ENCODE measurements around the gene BEX2. TPM values are rescaled to one million over a fixed set of nuclear protein-coding genes. Genes with fewer than 3 reads are reported as not detected.

BEX2 gene
- 7.1 to 12.0 TPM (median 9.3 TPM) in 5 replicates for total RNA-seq (2022; extraction: Qiagen RNA extraction)

DNA sequence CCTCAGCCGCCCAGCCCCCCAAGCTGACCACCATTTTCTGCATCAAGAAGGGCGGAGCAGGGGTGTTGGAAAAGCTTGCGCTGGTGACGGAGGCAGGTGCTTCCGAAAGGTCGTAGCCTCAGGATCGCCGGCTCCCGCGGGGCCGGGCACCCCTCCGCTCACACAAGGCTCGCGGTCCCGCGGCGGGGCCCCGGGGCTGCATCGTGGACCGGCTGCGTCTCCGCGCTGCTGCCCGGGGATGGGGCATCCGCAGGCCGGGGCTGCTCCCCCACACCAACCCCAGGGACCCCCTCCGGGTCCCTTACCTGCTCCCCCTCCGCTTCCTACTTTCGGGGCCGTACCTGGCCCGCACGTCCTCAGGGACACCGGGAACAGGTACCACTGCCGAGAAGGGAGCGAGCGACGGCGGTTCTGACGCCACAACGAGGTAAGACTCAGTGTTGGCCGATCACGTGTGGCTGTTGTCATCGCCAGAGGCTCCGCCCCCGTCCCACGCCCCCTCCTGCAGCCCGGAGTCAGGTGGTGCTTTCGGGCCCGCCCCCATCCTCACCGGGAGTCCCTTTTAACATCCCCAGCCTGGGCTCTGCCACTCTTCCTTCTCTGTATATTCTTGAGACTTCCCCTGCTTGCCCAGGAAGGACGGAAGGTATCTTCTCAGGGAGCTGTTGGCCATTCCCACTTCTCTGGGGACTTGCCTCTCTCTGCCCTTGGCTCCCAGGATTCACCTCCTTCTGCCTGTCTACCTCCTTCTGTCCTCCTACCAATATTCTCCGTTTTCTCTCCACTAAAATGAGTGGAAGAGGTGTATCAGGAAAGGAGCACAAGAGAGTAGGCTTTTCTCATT is at the start of gene BEX2:
TSS of gene BEX2 (minus strand) at position 436 of the 844 bp plus-strand sequence. CDS start 1,014 bp downstream, outside the sequence.

DNA sequence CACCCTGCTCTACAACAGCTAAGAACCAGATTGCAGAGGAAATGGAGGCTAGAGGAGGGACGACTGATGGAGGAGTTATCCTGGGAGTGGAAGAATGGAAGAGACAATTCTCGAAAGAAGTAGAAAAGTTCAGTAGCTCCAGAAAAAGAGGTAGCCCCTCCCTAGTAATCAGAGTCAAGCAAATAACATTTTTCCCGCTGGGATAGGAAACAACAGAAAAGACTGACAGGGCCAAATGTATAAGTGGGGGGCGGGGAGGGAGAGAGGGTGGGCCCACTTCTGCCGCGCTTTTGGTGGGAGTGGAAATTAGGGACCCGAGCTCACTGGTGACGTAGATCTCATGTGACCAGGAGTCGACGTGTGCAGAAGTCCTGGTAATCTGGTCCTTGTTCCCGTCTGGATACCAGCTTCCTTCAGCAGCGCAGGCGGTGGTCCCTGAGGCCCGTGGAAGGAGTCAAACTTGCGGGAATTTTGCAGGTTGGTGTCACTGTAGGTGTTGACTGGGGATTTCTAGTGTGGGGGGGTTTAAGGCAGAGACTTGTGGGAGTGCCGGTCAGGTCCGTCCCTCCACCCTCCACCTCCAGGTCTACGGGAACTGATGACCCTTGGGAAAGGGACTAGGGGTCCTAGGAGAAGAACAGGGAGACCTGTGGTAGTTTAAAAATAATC is 45.5 kb upstream of the BEX2 start, which contains the start of gene TCEAL9:
TSS of gene TCEAL9 (plus strand) at position 377 of the 669 bp plus-strand sequence. CDS start 1,179 bp downstream, outside the sequence.

DNA sequence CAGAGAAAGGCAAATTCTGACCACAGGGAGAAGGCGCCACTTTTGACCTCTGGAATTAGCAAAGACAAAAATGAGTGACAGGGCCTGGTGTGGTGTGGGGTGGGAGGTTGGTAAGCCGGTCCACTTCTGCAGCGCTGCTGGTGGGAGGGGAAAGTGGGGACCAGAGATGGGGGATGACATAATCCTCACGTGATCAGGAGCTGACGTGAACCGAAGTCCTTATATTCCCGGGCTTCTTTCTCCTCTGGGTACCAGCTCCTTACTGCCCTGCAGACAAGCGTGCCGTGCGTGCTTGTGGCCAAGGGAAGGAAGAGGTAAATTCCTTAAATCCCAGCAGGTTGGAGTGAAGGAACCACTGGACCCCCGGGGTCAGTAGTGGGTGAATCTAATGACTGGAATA is 19.2 kb upstream of the BEX2 start, which contains the start of gene TCEAL7:
TSS of gene TCEAL7 (plus strand) at position 249 of the 400 bp plus-strand sequence. CDS start 1,165 bp downstream, outside the sequence.

DNA sequence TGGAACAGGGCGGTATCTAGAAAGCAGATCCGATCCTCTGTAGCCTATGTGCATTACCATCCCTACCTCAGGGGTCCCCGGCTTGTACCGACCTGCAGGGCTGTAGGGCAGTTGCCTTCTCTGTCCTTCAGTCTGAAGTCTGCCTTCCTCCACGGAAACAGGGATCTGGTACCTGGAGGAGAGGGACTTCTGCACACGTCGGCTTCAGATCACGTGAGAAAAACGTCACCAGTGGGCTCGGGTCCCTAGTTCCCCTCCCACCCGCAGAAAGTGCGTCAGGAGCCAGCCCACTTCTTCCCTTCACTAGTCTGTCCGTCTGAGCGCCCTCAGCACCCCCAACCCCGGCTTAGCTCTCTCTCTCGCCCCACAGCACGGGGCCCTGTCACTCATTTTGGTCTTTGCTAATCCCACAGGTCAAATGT is 34.2 kb downstream of the BEX2 start, which contains the start of gene TCEAL5:
TSS of gene TCEAL5 (minus strand) at position 170 of the 422 bp plus-strand sequence. CDS start 2,187 bp downstream, outside the sequence.

Other genes starting within 250 kb of the BEX2 start
- gene BEX1, start 246.8 kb downstream of the BEX2 start, total RNA-seq (2022; extraction: Qiagen RNA extraction) = not detected in 5 replicates
- 0.08 to 0.09 TPM (median 0.09 TPM) in 3 of 5 replicates, not detected in the others for gene NXF3, start 217.8 kb downstream of the BEX2 start, total RNA-seq (2022; extraction: Qiagen RNA extraction)
- 1.6 to 2.5 TPM (median 2.0 TPM) in 5 replicates for gene BEX4, start 95.9 kb downstream of the BEX2 start, total RNA-seq (2022; extraction: Qiagen RNA extraction)
- gene TCEAL8, start 55.8 kb downstream of the BEX2 start, total RNA-seq (2022; extraction: Qiagen RNA extraction) = 26.3 to 38.3 TPM (median 28.3 TPM) in 5 replicates
- 0.11 TPM in 1 of 5 replicates, not detected in the others for gene TCEAL5, start 34.2 kb downstream of the BEX2 start, total RNA-seq (2022; extraction: Qiagen RNA extraction)
- gene TCEAL7, start 19.2 kb upstream of the BEX2 start, total RNA-seq (2022; extraction: Qiagen RNA extraction) = not detected in 5 replicates
- 87.2 to 150 TPM (median 94.3 TPM) in 5 replicates for gene TCEAL9, start 45.5 kb upstream of the BEX2 start, total RNA-seq (2022; extraction: Qiagen RNA extraction)
- gene BEX3, start 65.5 kb upstream of the BEX2 start, total RNA-seq (2022; extraction: Qiagen RNA extraction) = 224 to 269 TPM (median 256 TPM) in 5 replicates
- 0.06 TPM in 3 of 5 replicates, not detected in the others for gene RAB40A, start 208.5 kb upstream of the BEX2 start, total RNA-seq (2022; extraction: Qiagen RNA extraction)